SK-N-MC (cell line): Measurements from ENCODE around the gene ZBTB9.
A peak's percentile ranks its signal among the peaks of the same experiment; 100 is the strongest.

ENCODE experiments used
- DNase-seq: peaks from one replicate; pipeline ENCODE4 v3.0.0-alpha.2; 2011; ENCODE audit warnings: low read depth, low spot score
- H3K27ac ChIP-seq: fragments of 200-600 bp; sonication (generic); 2 replicates; pipeline ENCODE4 v1.5.1; 2016; ENCODE audit warnings: mixed run types
- H3K36me3 ChIP-seq: fragments of 200-600 bp; sonication (generic); 2 replicates; pipeline ENCODE4 v1.6.1; 2017; ENCODE audit warnings: antibody characterized with exemption, low read length, mixed read lengths; ENCODE audit not compliant: insufficient read depth
- H3K4me3 ChIP-seq: fragments of 200-600 bp; sonication (generic); 2 replicates; pipeline ENCODE4 v1.5.1; 2016
- H3K9ac ChIP-seq: fragments of 200-600 bp; sonication (generic); 2 replicates; pipeline ENCODE4 v1.8.0; 2017; ENCODE audit warnings: mixed run types, mixed read lengths; ENCODE audit not compliant: insufficient read length
- H3K9me3 ChIP-seq: fragments of 200-600 bp; sonication (generic); 2 replicates; pipeline ENCODE4 v1.6.1; 2017; ENCODE audit warnings: low read depth, mild to moderate bottlenecking, antibody characterized with exemption, low read length, moderate library complexity, mixed read lengths
- EZH2 ChIP-seq: fragments of 200-600 bp; sonication (generic); IDR thresholded peaks from one replicate; pipeline ENCODE4 v1.6.1; 2017; ENCODE audit warnings: antibody characterized with exemption
- FOXP2 ChIP-seq: optimal IDR thresholded peaks from 2 replicates; pipeline ENCODE3; 2011; ENCODE audit warnings: mild to moderate bottlenecking, moderate library complexity; ENCODE audit not compliant: insufficient read depth; ENCODE audit errors: extremely low read length, control extremely low read depth
- POLR2AphosphoS5 ChIP-seq: IDR thresholded peaks from 2 replicates; pipeline ENCODE4 v1.6.1; 2012; ENCODE audit warnings: mild to moderate bottlenecking, low read depth, low read length, borderline replicate concordance

Gene ZBTB9

GRCh38 chr6:33451606-33452005 is 2.8 kb upstream of the ZBTB9 start:
- Histone ChIP-seq H3K27ac (no peak overlapping the region), H3K9me3 (no peaks in the 10 kb centered on the region), H3K9ac (no peak overlapping the region), H3K36me3 (peaks cover 10% of the 10 kb centered on the region; the same call in 1 of the 2 replicates), H3K4me3 (no peak overlapping the region)
- TF ChIP-seq EZH2 (no peak), POLR2AphosphoS5 (no peak), FOXP2 (no peak)
- DNase-seq = no peak

DNA sequence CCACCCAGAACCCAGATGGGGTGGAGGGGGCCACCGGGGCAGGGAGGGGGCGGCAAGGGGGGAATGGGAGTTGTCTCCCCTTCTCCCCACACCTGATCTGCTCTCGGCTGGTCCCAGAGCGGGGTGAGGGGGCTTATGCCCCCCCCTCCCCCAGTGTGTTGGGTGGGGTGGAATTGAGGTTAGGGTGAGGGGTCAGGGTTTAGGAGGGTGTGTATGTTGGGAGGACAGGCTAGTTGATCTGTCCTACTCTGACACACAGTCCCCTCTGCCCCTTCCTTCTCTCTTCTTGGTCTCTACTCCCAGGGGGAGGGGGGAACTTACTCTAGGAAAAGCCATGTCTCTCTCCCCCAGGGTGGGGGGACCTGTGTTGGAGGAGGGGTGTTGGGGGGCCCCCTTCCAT is 1.9 kb upstream of the ZBTB9 start:
- Histone ChIP-seq H3K9ac (no peak overlapping the region), H3K27ac (no peak overlapping the region), H3K9me3 (no peaks in the 10 kb centered on the region), H3K4me3 (no peak overlapping the region), H3K36me3 (peaks cover 11% of the 10 kb centered on the region; the same call in 1 of the 2 replicates)
- TF ChIP-seq POLR2AphosphoS5 = no peak
- TF ChIP-seq FOXP2 = no peak
- no peak for TF ChIP-seq EZH2
- no peak for DNase-seq

DNA sequence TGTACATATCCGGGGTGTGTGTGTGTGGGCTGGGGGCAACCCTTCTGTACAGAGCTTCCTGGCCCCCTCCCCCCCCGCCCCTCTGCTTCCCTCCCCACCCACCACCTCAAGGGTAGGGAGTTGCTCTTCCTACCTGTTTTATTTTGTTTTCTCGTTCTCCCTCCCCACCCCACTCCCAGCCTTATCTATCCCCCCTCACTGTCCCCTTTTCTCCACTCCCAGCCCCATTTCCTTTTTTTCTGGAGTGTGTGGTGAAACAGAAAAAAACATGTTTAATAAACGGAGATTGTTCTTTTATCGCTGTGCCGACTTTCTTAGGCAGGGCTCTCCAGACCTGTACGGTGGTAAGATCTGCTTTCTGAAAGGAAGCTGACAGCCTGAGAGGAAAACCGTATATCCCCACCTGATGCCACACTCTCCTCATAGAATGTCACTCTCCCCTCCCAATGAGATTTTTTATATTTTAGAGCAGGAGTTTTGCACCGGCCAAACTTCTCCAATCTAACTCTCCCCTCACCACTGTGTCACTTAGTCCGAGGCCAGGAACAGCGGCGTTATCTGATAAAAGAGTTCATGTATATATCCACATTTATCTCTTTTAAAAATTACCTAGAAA is 875 bp upstream of the ZBTB9 start:
- Histone ChIP-seq H3K9ac (peak overlapping the region; percentile 78), H3K4me3 (peak overlapping the region; percentile 96), H3K36me3 (peaks cover 11% of the 10 kb centered on the region; the same call in 1 of the 2 replicates), H3K27ac (peak overlapping the region; percentile 57; the same call in 1 of the 2 replicates), H3K9me3 (no peaks in the 10 kb centered on the region)
- no peak for DNase-seq
- TF ChIP-seq POLR2AphosphoS5 (no peak), EZH2 (no peak)

- Histone ChIP-seq H3K27ac (no peak overlapping the region), H3K4me3 (peak overlapping the region; percentile 96), H3K9ac (peak overlapping the region; percentile 78), H3K9me3 (no peaks in the 10 kb centered on the region), H3K36me3 (peaks cover 11% of the 10 kb centered on the region; the same call in 1 of the 2 replicates)
- TF ChIP-seq FOXP2 (no peak), EZH2 (no peak), POLR2AphosphoS5 (no peak)
- no peak for DNase-seq
Observed at GRCh38 chr6:33455051-33455450, 675 bp downstream of the ZBTB9 start.

DNA sequence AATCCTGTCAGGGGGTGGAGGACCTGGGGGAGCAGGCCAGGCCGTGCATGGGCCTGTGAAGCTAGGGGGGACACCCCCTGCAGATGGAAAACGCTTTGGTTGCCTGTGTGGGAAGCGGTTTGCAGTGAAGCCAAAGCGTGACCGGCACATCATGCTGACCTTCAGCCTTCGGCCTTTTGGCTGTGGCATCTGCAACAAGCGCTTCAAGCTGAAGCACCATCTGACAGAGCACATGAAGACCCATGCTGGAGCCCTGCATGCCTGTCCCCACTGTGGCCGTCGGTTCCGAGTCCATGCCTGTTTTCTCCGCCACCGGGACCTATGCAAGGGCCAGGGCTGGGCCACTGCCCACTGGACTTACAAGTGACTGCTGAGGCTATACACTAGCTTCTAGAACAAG is 1.8 kb downstream of the ZBTB9 start:
- DNase-seq = no peak
- Histone ChIP-seq H3K4me3 (no peak overlapping the region), H3K27ac (no peak overlapping the region), H3K9ac (no peak overlapping the region), H3K9me3 (no peaks in the 10 kb centered on the region), H3K36me3 (peaks cover 11% of the 10 kb centered on the region; the same call in 1 of the 2 replicates)
- no peak for TF ChIP-seq EZH2
- TF ChIP-seq POLR2AphosphoS5 = no peak
- no peak for TF ChIP-seq FOXP2

GRCh38 chr6:33458676-33459075 is 4.3 kb downstream of the ZBTB9 start:
- Histone ChIP-seq H3K9ac (no peak overlapping the region), H3K4me3 (no peak overlapping the region), H3K27ac (no peak overlapping the region), H3K36me3 (peaks cover 11% of the 10 kb centered on the region; the same call in 1 of the 2 replicates), H3K9me3 (no peaks in the 10 kb centered on the region)
- TF ChIP-seq POLR2AphosphoS5 (no peak), EZH2 (no peak), FOXP2 (no peak)
- no peak for DNase-seq

DNA sequence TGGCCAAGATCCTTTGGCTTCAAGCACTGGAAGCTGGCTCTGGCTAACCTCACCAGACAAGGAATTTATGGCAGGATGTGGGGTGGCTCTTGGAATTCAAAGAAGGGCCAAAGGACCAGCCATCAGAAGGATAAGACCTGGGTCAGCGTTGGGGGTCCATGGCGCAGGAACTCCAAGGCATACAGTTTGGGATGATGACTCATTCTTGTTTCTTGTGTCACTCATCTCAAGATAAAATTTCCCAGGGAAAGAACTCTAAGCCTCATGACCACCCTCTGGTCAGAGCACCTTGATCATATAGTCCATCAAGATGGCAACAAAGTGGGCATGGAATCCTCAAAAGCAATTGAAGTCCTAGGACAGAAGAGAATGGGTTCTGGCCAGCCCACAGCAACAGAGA is 4.8 kb downstream of the ZBTB9 start:
- Histone ChIP-seq H3K9ac (no peak overlapping the region), H3K36me3 (peaks cover 11% of the 10 kb centered on the region; the same call in 1 of the 2 replicates), H3K27ac (no peak overlapping the region), H3K9me3 (no peaks in the 10 kb centered on the region), H3K4me3 (no peak overlapping the region)
- DNase-seq = no peak
- TF ChIP-seq EZH2 = no peak
- no peak for TF ChIP-seq POLR2AphosphoS5
- TF ChIP-seq FOXP2 = no peak

GRCh38 chr6:33466075-33466735 is 11.8 kb downstream of the ZBTB9 start:
- no peaks in the 10 kb centered on the region for H3K36me3 ChIP-seq
- DNase-seq = no peak
- no peaks in the 10 kb centered on the region for H3K9me3 ChIP-seq
- no peak overlapping the region for H3K27ac ChIP-seq
- no peak overlapping the region for H3K9ac ChIP-seq
- TF ChIP-seq EZH2 (no peak), FOXP2 (no peak), POLR2AphosphoS5 (no peak)
- H3K4me3 ChIP-seq = no peak overlapping the region

DNA sequence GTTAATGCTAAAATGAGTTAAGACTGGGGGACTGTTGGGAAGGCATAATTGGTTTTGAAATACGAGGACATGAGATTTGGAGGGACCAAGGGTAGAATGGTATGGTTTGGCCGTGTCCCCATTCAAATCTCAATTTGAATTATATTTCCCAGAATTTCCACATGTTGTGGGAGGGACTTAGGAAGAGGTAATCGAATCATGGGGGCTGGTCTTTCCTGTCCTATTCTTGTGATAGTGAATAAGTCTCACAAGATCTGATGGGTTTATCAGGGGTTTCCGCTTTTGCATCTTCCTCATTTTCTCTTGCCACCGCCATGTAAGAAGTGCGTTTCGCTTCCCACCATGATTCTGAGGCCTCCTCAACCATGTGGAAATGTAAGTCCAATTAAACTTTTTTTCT is 12.7 kb downstream of the ZBTB9 start:
- Histone ChIP-seq H3K9me3 (no peaks in the 10 kb centered on the region), H3K27ac (no peak overlapping the region), H3K9ac (no peak overlapping the region), H3K4me3 (no peak overlapping the region), H3K36me3 (no peaks in the 10 kb centered on the region)
- TF ChIP-seq EZH2 = no peak
- no peak for TF ChIP-seq POLR2AphosphoS5
- TF ChIP-seq FOXP2 = no peak
- DNase-seq = no peak
